SK-N-SH treated with all-trans-retinoic acid at 6 μM for 48 hours (cell line): ENCODE data around the gene ADARB2.

Experiments used
- ATAC-seq: fragments of 200-7000 bp; cut with Tn5 transposase; 3 replicates; pipeline ENCODE4 v1.9.1; 2020; ENCODE audit warnings: mild to moderate bottlenecking, moderate library complexity
- ARNTL ChIP-seq: fragments of 450-650 bp; formaldehyde crosslinking; IDR thresholded peaks from 2 replicates; pipeline ENCODE4 v1.5.0; 2020; ENCODE audit warnings: low read depth, mild to moderate bottlenecking, moderate library complexity, borderline replicate concordance
- BACH2 ChIP-seq: fragments of 250-450 bp; sonication (Bioruptor Pico); IDR thresholded peaks from 2 replicates; pipeline ENCODE4 v1.9.0; 2021; ENCODE audit warnings: mild to moderate bottlenecking, borderline replicate concordance
- ESRRG ChIP-seq: fragments of 250-450 bp; sonication (Bioruptor Pico); IDR thresholded peaks from 2 replicates; pipeline ENCODE4 v1.6.1; 2021; ENCODE audit warnings: mild to moderate bottlenecking
- GLIS3 ChIP-seq: fragments of 250-450 bp; sonication (Bioruptor Pico); IDR thresholded peaks from 2 replicates; pipeline ENCODE4 v1.5.0; 2020; ENCODE audit warnings: mild to moderate bottlenecking, moderate library complexity
- ISL1 ChIP-seq: fragments of 250-450 bp; sonication (Bioruptor Pico); IDR thresholded peaks from 2 replicates; pipeline ENCODE4 v2.1.2; 2022; ENCODE audit warnings: mild to moderate bottlenecking, moderate library complexity
- RARB ChIP-seq: fragments of 250-450 bp; sonication (Bioruptor Pico); IDR thresholded peaks from 2 replicates; pipeline ENCODE4 v1.8.0; 2021; ENCODE audit warnings: mild to moderate bottlenecking, moderate library complexity
- SNAI2 ChIP-seq: fragments of 250-450 bp; sonication (Bioruptor Pico); IDR thresholded peaks from 2 replicates; pipeline ENCODE4 v1.5.0; 2020; ENCODE audit warnings: mild to moderate bottlenecking, moderate library complexity
- TCF4 ChIP-seq: fragments of 250-450 bp; sonication (Bioruptor Pico); IDR thresholded peaks from 2 replicates; pipeline ENCODE4 v1.8.0; 2021; ENCODE audit warnings: mild to moderate bottlenecking, moderate library complexity, borderline replicate concordance
- TOX ChIP-seq: fragments of 250-450 bp; sonication (Bioruptor Pico); IDR thresholded peaks from 2 replicates; pipeline ENCODE4 v1.8.0; 2021; ENCODE audit warnings: mild to moderate bottlenecking, moderate library complexity, borderline replicate concordance
- ZC3H10 ChIP-seq: fragments of 250-450 bp; sonication (Bioruptor Pico); IDR thresholded peaks from 2 replicates; pipeline ENCODE4 v1.5.1; 2021; ENCODE audit warnings: mild to moderate bottlenecking, moderate library complexity
- ZFP3 ChIP-seq: fragments of 250-450 bp; sonication (Bioruptor Pico); IDR thresholded peaks from 2 replicates; pipeline ENCODE4 v1.5.0; 2020; ENCODE audit warnings: mild to moderate bottlenecking, moderate library complexity
- ZFP30 ChIP-seq: fragments of 450-650 bp; formaldehyde crosslinking; IDR thresholded peaks from 2 replicates; pipeline ENCODE4 v1.5.0; 2022; ENCODE audit warnings: mild to moderate bottlenecking, moderate library complexity
- ZNF70 ChIP-seq: fragments of 450-650 bp; formaldehyde crosslinking; IDR thresholded peaks from 2 replicates; pipeline ENCODE4 v1.5.0; 2020; ENCODE audit warnings: mild to moderate bottlenecking, moderate library complexity
- ZNF8 ChIP-seq: fragments of 450-650 bp; formaldehyde crosslinking; IDR thresholded peaks from 2 replicates; pipeline ENCODE4 v1.5.0; 2020; ENCODE audit warnings: mild to moderate bottlenecking, moderate library complexity
- TF ChIP-seq, protein P1 (sequence below): fragments of 250-450 bp; sonication (Bioruptor Pico); IDR thresholded peaks from 2 replicates; pipeline ENCODE4 v1.8.0; 2021; ENCODE audit warnings: low read depth, mild to moderate bottlenecking, moderate library complexity, borderline replicate concordance
- TF ChIP-seq, protein P2 (sequence below): fragments of 250-450 bp; sonication (Bioruptor Pico); IDR thresholded peaks from 2 replicates; pipeline ENCODE4 v1.8.0; 2020; ENCODE audit warnings: mild to moderate bottlenecking, moderate library complexity, borderline replicate concordance
- TF ChIP-seq, protein P3 (sequence below): fragments of 250-450 bp; sonication (Bioruptor Pico); IDR thresholded peaks from 2 replicates; pipeline ENCODE4 v1.5.0; 2020; ENCODE audit warnings: mild to moderate bottlenecking, moderate library complexity
- TF ChIP-seq, protein P4 (sequence below): fragments of 250-450 bp; sonication (Bioruptor Pico); IDR thresholded peaks from 2 replicates; pipeline ENCODE4 v1.5.1; 2020; ENCODE audit warnings: low read depth, mild to moderate bottlenecking, moderate library complexity

The ADARB2 gene

DNA sequence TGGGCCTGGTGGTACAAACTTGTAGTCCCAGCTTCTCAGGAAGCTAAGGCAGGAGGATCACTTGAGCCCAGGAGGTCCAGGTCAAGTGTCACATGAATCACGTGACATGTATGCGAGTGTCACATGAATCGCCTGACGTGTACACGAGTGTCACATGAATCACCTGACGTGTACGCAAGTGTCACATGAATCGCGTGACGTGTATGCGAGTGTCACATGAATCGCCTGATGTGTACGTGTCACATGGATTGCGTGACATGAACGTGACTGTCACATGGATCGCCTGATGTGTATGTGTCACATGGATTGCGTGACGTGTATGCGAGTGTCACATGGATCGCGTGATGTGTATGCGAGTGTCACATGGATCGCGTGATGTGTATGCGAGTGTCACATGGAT is 9.5 kb upstream of the ADARB2 start:
- TF ChIP-seq TCF4 (CRISPR knock-in tag) = no peak
- TF ChIP-seq ZC3H10 (CRISPR knock-in tag) = no peak
- TF ChIP-seq ARNTL = no peak
- no peak for TF ChIP-seq ZFP30 (CRISPR knock-in tag)
- TF ChIP-seq, protein P1, sequence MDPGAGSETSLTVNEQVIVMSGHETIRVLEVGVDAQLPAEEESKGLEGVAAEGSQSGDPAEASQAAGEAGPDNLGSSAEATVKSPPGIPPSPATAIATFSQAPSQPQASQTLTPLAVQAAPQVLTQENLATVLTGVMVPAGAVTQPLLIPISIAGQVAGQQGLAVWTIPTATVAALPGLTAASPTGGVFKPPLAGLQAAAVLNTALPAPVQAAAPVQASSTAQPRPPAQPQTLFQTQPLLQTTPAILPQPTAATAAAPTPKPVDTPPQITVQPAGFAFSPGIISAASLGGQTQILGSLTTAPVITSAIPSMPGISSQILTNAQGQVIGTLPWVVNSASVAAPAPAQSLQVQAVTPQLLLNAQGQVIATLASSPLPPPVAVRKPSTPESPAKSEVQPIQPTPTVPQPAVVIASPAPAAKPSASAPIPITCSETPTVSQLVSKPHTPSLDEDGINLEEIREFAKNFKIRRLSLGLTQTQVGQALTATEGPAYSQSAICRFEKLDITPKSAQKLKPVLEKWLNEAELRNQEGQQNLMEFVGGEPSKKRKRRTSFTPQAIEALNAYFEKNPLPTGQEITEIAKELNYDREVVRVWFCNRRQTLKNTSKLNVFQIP = no peak
- TF ChIP-seq SNAI2 (CRISPR knock-in tag) = no peak
- TF ChIP-seq, protein P2, sequence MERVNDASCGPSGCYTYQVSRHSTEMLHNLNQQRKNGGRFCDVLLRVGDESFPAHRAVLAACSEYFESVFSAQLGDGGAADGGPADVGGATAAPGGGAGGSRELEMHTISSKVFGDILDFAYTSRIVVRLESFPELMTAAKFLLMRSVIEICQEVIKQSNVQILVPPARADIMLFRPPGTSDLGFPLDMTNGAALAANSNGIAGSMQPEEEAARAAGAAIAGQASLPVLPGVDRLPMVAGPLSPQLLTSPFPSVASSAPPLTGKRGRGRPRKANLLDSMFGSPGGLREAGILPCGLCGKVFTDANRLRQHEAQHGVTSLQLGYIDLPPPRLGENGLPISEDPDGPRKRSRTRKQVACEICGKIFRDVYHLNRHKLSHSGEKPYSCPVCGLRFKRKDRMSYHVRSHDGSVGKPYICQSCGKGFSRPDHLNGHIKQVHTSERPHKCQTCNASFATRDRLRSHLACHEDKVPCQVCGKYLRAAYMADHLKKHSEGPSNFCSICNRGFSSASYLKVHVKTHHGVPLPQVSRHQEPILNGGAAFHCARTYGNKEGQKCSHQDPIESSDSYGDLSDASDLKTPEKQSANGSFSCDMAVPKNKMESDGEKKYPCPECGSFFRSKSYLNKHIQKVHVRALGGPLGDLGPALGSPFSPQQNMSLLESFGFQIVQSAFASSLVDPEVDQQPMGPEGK (CRISPR knock-in tag) = no peak
- TF ChIP-seq BACH2 (CRISPR knock-in tag) = no peak
- TF ChIP-seq ZNF70 (CRISPR knock-in tag) = no peak
- no peak for TF ChIP-seq TOX (CRISPR knock-in tag)
- TF ChIP-seq, protein P3, sequence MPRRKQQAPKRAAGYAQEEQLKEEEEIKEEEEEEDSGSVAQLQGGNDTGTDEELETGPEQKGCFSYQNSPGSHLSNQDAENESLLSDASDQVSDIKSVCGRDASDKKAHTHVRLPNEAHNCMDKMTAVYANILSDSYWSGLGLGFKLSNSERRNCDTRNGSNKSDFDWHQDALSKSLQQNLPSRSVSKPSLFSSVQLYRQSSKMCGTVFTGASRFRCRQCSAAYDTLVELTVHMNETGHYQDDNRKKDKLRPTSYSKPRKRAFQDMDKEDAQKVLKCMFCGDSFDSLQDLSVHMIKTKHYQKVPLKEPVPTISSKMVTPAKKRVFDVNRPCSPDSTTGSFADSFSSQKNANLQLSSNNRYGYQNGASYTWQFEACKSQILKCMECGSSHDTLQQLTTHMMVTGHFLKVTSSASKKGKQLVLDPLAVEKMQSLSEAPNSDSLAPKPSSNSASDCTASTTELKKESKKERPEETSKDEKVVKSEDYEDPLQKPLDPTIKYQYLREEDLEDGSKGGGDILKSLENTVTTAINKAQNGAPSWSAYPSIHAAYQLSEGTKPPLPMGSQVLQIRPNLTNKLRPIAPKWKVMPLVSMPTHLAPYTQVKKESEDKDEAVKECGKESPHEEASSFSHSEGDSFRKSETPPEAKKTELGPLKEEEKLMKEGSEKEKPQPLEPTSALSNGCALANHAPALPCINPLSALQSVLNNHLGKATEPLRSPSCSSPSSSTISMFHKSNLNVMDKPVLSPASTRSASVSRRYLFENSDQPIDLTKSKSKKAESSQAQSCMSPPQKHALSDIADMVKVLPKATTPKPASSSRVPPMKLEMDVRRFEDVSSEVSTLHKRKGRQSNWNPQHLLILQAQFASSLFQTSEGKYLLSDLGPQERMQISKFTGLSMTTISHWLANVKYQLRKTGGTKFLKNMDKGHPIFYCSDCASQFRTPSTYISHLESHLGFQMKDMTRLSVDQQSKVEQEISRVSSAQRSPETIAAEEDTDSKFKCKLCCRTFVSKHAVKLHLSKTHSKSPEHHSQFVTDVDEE (CRISPR knock-in tag) = no peak
- no peak for TF ChIP-seq ZFP3
- no peak for TF ChIP-seq ZNF8 (CRISPR knock-in tag)
- TF ChIP-seq, protein P4, sequence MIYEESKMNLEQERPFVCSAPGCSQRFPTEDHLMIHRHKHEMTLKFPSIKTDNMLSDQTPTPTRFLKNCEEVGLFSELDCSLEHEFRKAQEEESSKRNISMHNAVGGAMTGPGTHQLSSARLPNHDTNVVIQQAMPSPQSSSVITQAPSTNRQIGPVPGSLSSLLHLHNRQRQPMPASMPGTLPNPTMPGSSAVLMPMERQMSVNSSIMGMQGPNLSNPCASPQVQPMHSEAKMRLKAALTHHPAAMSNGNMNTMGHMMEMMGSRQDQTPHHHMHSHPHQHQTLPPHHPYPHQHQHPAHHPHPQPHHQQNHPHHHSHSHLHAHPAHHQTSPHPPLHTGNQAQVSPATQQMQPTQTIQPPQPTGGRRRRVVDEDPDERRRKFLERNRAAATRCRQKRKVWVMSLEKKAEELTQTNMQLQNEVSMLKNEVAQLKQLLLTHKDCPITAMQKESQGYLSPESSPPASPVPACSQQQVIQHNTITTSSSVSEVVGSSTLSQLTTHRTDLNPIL (CRISPR knock-in tag) = no peak
- TF ChIP-seq GLIS3 (CRISPR knock-in tag) = no peak
- ATAC-seq = no peak

DNA sequence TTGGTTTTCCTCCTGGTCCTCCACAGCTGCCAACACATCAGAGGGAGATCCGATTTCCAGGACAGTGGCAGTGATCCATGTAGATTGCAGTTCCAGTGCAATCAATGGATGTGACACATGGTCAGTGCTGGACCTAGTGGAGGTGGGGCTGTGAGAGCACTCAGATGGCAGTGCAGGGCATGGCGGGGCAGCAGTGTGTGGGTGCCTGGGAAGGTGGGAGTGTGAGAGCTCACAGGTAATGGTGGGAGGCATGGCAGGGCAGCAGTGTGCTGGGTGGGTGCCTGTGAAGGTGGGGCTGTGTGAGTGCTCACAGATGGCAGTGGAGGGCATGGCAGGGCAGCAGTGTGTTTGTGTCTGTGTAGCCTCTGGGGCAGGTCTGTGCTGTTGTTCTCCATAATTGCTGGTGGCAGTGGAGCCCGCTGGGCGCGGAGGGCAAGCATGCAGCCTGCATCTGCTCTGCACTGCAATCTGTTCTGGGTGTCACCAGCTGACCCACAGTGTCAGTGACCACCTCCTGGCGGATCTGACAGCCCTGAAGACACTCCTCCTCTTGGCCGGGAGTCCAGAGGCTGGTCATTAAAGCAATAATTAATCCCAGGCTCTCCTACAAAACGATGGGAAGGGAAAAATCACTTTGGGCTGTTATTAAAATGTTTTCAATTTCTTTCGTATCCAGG is 8.6 kb upstream of the ADARB2 start:
- peak; percentile 57; the same call in 1 of the 3 replicates for ATAC-seq
- peak; percentile 62; the same call in 1 of the 2 replicates for TF ChIP-seq TCF4 (CRISPR knock-in tag)
- TF ChIP-seq, protein P1 = no peak

DNA sequence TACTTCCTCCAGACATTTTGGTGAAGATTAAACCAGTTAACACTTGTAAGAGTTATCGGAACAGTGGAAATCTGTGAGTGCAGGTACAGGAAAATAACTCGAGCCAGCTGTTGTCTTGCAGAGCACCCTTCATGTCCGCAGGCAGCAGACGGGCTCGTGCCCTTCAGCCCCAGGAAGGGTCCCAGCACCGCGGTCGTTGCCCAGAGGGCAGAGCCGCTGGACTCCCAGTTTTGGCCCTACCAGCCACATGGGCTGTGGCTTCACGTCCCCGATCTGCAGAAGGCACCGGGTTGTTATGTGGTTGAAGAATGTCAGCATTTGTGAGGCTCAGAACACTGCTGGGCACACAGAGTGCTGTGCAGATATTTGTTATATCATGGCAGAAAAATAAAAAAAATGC is 7.2 kb upstream of the ADARB2 start:
- ATAC-seq = no peak
- TF ChIP-seq GLIS3 (CRISPR knock-in tag) (no peak), ISL1 (CRISPR knock-in tag) (no peak), ZNF8 (CRISPR knock-in tag) (no peak), SNAI2 (CRISPR knock-in tag) (no peak), ESRRG (CRISPR knock-in tag) (no peak), RARB (CRISPR knock-in tag) (no peak), ZFP30 (CRISPR knock-in tag) (no peak), BACH2 (CRISPR knock-in tag) (no peak)
- TF ChIP-seq, protein P1 = no peak
- TF ChIP-seq, protein P4 (CRISPR knock-in tag) = no peak
- TF ChIP-seq, protein P2 (CRISPR knock-in tag) = no peak
- TF ChIP-seq, protein P3 (CRISPR knock-in tag) = no peak
